Sigmoid colon (tissue), 7 donors: ENCODE data around the gene DCC. TPM values are rescaled to one million over a fixed set of nuclear protein-coding genes. Genes with fewer than 3 reads are reported as not detected.

ENCODE experiments used
- DNase-seq: peaks from one replicate; pipeline ENCODE4 v3.0.0-alpha.2; 2019
- H3K27ac ChIP-seq, 4 donors: fragments of 200-600 bp; sonication (generic); one replicate each; pipeline ENCODE4 v1.5.1; 2016 to 2019; ENCODE audit warnings: mild to moderate bottlenecking in 1 of 4
- H3K27me3 ChIP-seq, 3 donors: fragments of 200-600 bp; sonication (generic); one replicate each; pipeline ENCODE4 v1.5.1; 2019; ENCODE audit warnings: mild to moderate bottlenecking in 1 of 3
- H3K36me3 ChIP-seq, 4 donors: fragments of 200-600 bp; sonication (generic); one replicate each; pipeline ENCODE4 v1.5.1; 2016 to 2019
- H3K4me1 ChIP-seq, 4 donors: fragments of 200-600 bp; sonication (generic); one replicate each; pipeline ENCODE4 v1.5.1; 2017 to 2019
- H3K4me3 ChIP-seq, 4 donors: fragments of 200-600 bp; sonication (generic); one replicate each; pipeline ENCODE4 v1.5.1; 2017 to 2019; ENCODE audit warnings: mild to moderate bottlenecking in 2 of 4, moderate library complexity in 1 of 4
- H3K9me3 ChIP-seq, 4 donors: fragments of 200-600 bp in 3 of 4; sonication (generic) in 3 of 4; one replicate each; pipeline versions ENCODE4 v1.5.1 to v1.6.1; 2013 to 2019
- EP300 ChIP-seq, 4 donors: sonication (generic); formaldehyde crosslinking; IDR thresholded peaks; one replicate each; pipeline ENCODE4 v1.6.1; 2017; ENCODE audit warnings: antibody characterized with exemption in 4 of 4
- POLR2A ChIP-seq, 2 donors: fragments of 450-650 bp; IDR thresholded peaks; one replicate each; pipeline ENCODE4 v1.6.1; 2016; ENCODE audit warnings: antibody characterized with exemption in 2 of 2, mild to moderate bottlenecking in 2 of 2, moderate library complexity in 2 of 2
- POLR2AphosphoS5 ChIP-seq, 4 donors: sonication (generic); formaldehyde crosslinking; IDR thresholded peaks; one replicate each; pipeline ENCODE4 v1.6.1; 2017; ENCODE audit warnings: antibody characterized with exemption in 4 of 4
- WGBS, 2 donors: extraction: QIAGEN DNeasy Blood & Tissue Kit; methylation state at CpG; one replicate each; pipeline ENCODE4 v1.1.7; 2013; 5-methylcytosine and 5-hydroxymethylcytosine counted together
- intact Hi-C: fragments of 100-400 bp; cut with DNase I; formaldehyde crosslinking; loops from one replicate; pipeline ENCODE4 v1.15.1; 2023
- polyA plus RNA-seq, 3 donors: library from polyadenylated mRNA; stranded (reverse); fragments of 200-250 nt; gene quantifications; one replicate each; pipeline ENCODE4 v1.2.3, GENCODE V29; 2013
- total RNA-seq, 4 donors: library from RNA; depleted of rRNA; stranded (reverse); fragments of >200 nt; gene quantifications; one replicate each; pipeline ENCODE4 v1.1.0, GENCODE V29; 2016
- TF ChIP-seq, protein P1 (sequence below), 4 experiments: fragments of 450-650 bp in 3 of 4; fragments of 200-600 bp in 1 of 4; IDR thresholded peaks; one replicate each; pipeline ENCODE4 v1.5.1; 2016 to 2019; ENCODE audit warnings: antibody characterized with exemption in 4 of 4, mild to moderate bottlenecking in 3 of 4, moderate library complexity in 2 of 4
- donor health status: healthy with polysubstance abuse.
- donor health status: Bipolar disorder and iron deficiency.
- donor health status: healthy.

DCC gene
- total and polyA plus RNA-seq, 7 donors = 0.04 to 0.83 (median 0.36) TPM; not detected in 2

DNA sequence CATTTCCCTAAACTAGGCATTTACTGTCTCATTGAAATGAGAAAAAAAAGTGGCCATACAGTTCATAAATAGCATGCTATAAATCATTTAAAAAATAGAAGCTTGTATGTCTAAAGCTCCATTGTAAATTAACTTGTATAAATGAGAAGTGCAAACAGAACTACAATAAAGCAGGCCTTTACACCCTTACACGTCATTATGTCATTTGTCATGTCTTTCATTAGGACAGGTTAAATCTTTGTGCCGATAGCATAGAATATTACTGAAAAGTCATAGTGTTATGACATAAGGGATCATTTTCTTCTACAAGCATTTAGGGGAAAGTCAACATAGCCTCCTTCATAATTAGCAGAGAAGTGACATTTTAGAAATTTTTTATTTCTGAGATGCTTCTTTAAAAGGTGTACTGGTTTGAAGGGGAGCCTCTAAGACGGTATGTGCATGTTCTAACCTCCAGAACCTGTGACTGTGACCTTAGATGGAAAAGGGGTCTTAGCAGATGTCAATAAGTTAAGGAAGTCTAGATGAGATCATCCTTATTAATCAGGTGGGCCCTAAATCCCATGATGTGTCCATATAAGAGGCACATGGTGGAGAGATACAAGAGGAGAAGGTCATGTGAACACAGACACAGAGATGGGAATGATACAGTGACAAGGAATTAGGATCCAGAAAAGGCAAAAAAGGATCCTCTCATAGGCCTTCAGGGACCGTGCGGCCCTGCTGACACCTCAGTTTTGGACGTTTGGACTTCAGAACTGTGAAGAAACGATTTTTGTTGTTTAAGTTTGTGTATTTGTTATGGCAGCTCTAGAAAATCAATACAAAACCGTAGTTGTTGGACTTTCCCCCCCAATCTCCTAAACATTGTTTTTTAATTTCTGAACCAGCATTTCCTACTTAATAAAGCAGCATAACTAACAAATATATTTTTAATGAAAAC, 1020.8 kb downstream of the DCC start:
- DNase-seq = no peak
- no peak overlapping the region for H3K27ac ChIP-seq
- H3K27me3 ChIP-seq = no peaks in the 10 kb centered on the region
- H3K9me3 ChIP-seq = no peaks in the 10 kb centered on the region
- H3K4me1 ChIP-seq = no peaks in the 10 kb centered on the region
- no peak overlapping the region for H3K4me3 ChIP-seq
- WGBS, 2 donors = 61 to 73% methylated on average over 8 of the region's 8 CpGs
- intact Hi-C loops = loop anchor here (5.0 kb wide), 1 partner anchor 883 kb away; no protein-coding TSS in a partner anchor
- no peak for TF ChIP-seq POLR2AphosphoS5 (IDR thresholded peaks at IDR 0.05)
- no peak for TF ChIP-seq EP300 (IDR thresholded peaks at IDR 0.05)
- no peak for TF ChIP-seq POLR2A (IDR thresholded peaks at IDR 0.05)
- TF ChIP-seq, protein P1, sequence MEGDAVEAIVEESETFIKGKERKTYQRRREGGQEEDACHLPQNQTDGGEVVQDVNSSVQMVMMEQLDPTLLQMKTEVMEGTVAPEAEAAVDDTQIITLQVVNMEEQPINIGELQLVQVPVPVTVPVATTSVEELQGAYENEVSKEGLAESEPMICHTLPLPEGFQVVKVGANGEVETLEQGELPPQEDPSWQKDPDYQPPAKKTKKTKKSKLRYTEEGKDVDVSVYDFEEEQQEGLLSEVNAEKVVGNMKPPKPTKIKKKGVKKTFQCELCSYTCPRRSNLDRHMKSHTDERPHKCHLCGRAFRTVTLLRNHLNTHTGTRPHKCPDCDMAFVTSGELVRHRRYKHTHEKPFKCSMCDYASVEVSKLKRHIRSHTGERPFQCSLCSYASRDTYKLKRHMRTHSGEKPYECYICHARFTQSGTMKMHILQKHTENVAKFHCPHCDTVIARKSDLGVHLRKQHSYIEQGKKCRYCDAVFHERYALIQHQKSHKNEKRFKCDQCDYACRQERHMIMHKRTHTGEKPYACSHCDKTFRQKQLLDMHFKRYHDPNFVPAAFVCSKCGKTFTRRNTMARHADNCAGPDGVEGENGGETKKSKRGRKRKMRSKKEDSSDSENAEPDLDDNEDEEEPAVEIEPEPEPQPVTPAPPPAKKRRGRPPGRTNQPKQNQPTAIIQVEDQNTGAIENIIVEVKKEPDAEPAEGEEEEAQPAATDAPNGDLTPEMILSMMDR (IDR thresholded peaks at IDR 0.05) = no peak
- H3K36me3 ChIP-seq = no peaks in the 10 kb centered on the region

GRCh38 chr18:53375621-53376020, 1035.6 kb downstream of the DCC start:
- WGBS, 2 donors = 23 to 62% methylated on average over 2 of the region's 2 CpGs
- Histone ChIP-seq H3K27me3 (no peaks in the 10 kb centered on the region), H3K36me3 (no peaks in the 10 kb centered on the region), H3K4me1 (no peaks in the 10 kb centered on the region), H3K4me3 (no peak overlapping the region), H3K27ac (no peak overlapping the region), H3K9me3 (no peaks in the 10 kb centered on the region)
- TF ChIP-seq, protein P1 (IDR thresholded peaks at IDR 0.05) = no peak
- no peak for TF ChIP-seq EP300 (IDR thresholded peaks at IDR 0.05)
- no peak for TF ChIP-seq POLR2AphosphoS5 (IDR thresholded peaks at IDR 0.05)
- no peak for TF ChIP-seq POLR2A (IDR thresholded peaks at IDR 0.05)
- no peak for DNase-seq
- intact Hi-C loops = no loop called here

- 91 to 95% methylated on average over 1 of the region's 1 CpG for WGBS, 2 donors
- TF ChIP-seq EP300 (IDR thresholded peaks at IDR 0.05) (no peak), POLR2A (IDR thresholded peaks at IDR 0.05) (no peak), POLR2AphosphoS5 (IDR thresholded peaks at IDR 0.05) (no peak)
- TF ChIP-seq, protein P1 (IDR thresholded peaks at IDR 0.05) = no peak
- no peak for DNase-seq
- Histone ChIP-seq H3K4me3 (no peak overlapping the region), H3K4me1 (no peaks in the 10 kb centered on the region), H3K27ac (no peak overlapping the region), H3K9me3 (no peaks in the 10 kb centered on the region), H3K36me3 (no peaks in the 10 kb centered on the region), H3K27me3 (no peaks in the 10 kb centered on the region)
- intact Hi-C loops = no loop called here
Observed at GRCh38 chr18:53380063-53380639, 1040.2 kb downstream of the DCC start.

GRCh38 chr18:53382870-53383269, 1042.9 kb downstream of the DCC start:
- intact Hi-C loops = no loop called here
- no peak overlapping the region for H3K27ac ChIP-seq
- no peaks in the 10 kb centered on the region for H3K27me3 ChIP-seq
- H3K4me3 ChIP-seq = no peak overlapping the region
- 39 to 73% methylated on average over 1 of the region's 1 CpG for WGBS, 2 donors
- no peak for TF ChIP-seq POLR2A (IDR thresholded peaks at IDR 0.05)
- TF ChIP-seq, protein P1 (IDR thresholded peaks at IDR 0.05) = no peak
- no peaks in the 10 kb centered on the region for H3K36me3 ChIP-seq
- no peaks in the 10 kb centered on the region for H3K9me3 ChIP-seq
- no peak for DNase-seq
- H3K4me1 ChIP-seq = no peaks in the 10 kb centered on the region
